Neural cell (in vitro differentiated cells): ENCODE results near the gene ANKRD39. TPM values are rescaled to one million over a fixed set of nuclear protein-coding genes. Genes with fewer than 3 reads are reported as not detected.

Source experiments
- H2AFZ ChIP-seq: fragments of 200-600, 300-800 bp; sonication (generic), shearing (Covaris generic); 2 replicates; pipeline ENCODE4 v1.6.0; 2014; ENCODE audit warnings: low read depth, mild to moderate bottlenecking, antibody characterized with exemption, low read length, moderate library complexity
- H3F3A ChIP-seq: fragments of 200-600 bp; shearing (Covaris generic); 2 replicates; pipeline ENCODE4 v1.6.1; 2016; ENCODE audit warnings: mild to moderate bottlenecking, moderate library complexity, mixed read lengths, antibody characterized with exemption, low read length; ENCODE audit not compliant: insufficient read depth, poor library complexity, severe bottlenecking
- H3K27ac ChIP-seq: fragments of 200-600, 300-800 bp; sonication (generic), shearing (Covaris generic); 2 replicates; pipeline ENCODE4 v1.5.1; 2014; ENCODE audit warnings: mild to moderate bottlenecking, low read length, moderate library complexity
- H3K27me3 ChIP-seq: fragments of 300-800, 200-600 bp; sonication (generic), shearing (Covaris generic); 2 replicates; pipeline ENCODE4 v1.6.0; 2014; ENCODE audit warnings: mild to moderate bottlenecking, low read depth, low read length, moderate library complexity; ENCODE audit not compliant: insufficient read depth
- H3K36me3 ChIP-seq: fragments of 300-800, 200-600 bp; sonication (generic), shearing (Covaris generic); 2 replicates; pipeline ENCODE4 v1.5.1; 2014; ENCODE audit warnings: mild to moderate bottlenecking, antibody characterized with exemption, low read length, moderate library complexity; ENCODE audit not compliant: insufficient read depth
- H3K4me2 ChIP-seq: fragments of 300-800, 200-600 bp; sonication (generic), shearing (Covaris generic); 2 replicates; pipeline ENCODE4 v1.6.0; 2014; ENCODE audit warnings: mild to moderate bottlenecking, low read length
- H3K4me3 ChIP-seq: fragments of 300-800, 200-600 bp; sonication (generic), shearing (Covaris generic); 2 replicates; pipeline ENCODE4 v1.5.1; 2014; ENCODE audit warnings: mild to moderate bottlenecking, low read length, moderate library complexity
- H3K79me2 ChIP-seq: fragments of 200-600 bp; shearing (Covaris generic); replicated peaks from 2 replicates; pipeline ENCODE4 v1.6.0; 2014; ENCODE audit warnings: mild to moderate bottlenecking, low read length, moderate library complexity; ENCODE audit not compliant: insufficient read depth
- H3K9ac ChIP-seq: fragments of 300-800, 200-600 bp; sonication (generic), shearing (Covaris generic); 2 replicates; pipeline ENCODE4 v1.6.1; 2016; ENCODE audit warnings: mild to moderate bottlenecking, low read length, mixed read lengths
- H3K9me2 ChIP-seq: fragments of 200-600 bp; shearing (Covaris generic); 2 replicates; pipeline ENCODE4 v1.6.1; 2016; ENCODE audit warnings: mild to moderate bottlenecking, low read length, mixed read lengths; ENCODE audit not compliant: insufficient read depth
- H3K9me3 ChIP-seq: fragments of 200-600, 300-800 bp; sonication (generic), shearing (Covaris generic); 2 replicates; pipeline ENCODE4 v1.6.1; 2016; ENCODE audit warnings: mild to moderate bottlenecking, mixed run types, low read length, moderate library complexity, mixed read lengths
- H4K20me1 ChIP-seq: fragments of 200-600 bp; shearing (Covaris generic); 2 replicates; pipeline ENCODE4 v1.6.1; 2016; ENCODE audit warnings: mild to moderate bottlenecking, mixed run types; ENCODE audit not compliant: insufficient read depth
- EP300 ChIP-seq: fragments of 450-650 bp; conservative IDR thresholded peaks from 2 replicates; pipeline ENCODE4 v1.6.1; 2014; ENCODE audit warnings: antibody characterized with exemption, mild to moderate bottlenecking, moderate library complexity; ENCODE audit not compliant: poor library complexity, severe bottlenecking
- EZH2 ChIP-seq: fragments of 200-600, 300-800 bp; shearing (Covaris generic), sonication (generic); IDR thresholded peaks from 2 replicates; pipeline ENCODE4 v1.6.1; 2014; ENCODE audit warnings: antibody characterized with exemption, low read length, borderline replicate concordance, mild to moderate bottlenecking; ENCODE audit not compliant: insufficient read depth, poor library complexity, severe bottlenecking
- MXI1 ChIP-seq: fragments of 450-650 bp; conservative IDR thresholded peaks from 2 replicates; pipeline ENCODE4 v1.6.1; 2014; ENCODE audit warnings: antibody characterized with exemption, mild to moderate bottlenecking; ENCODE audit not compliant: poor library complexity, severe bottlenecking
- POLR2AphosphoS5 ChIP-seq: IDR thresholded peaks from 2 replicates; pipeline ENCODE4 v1.6.1; 2012
- RAD21 ChIP-seq: fragments of 450-650 bp; conservative IDR thresholded peaks from 2 replicates; pipeline ENCODE4 v1.6.1; 2014; ENCODE audit warnings: antibody characterized with exemption, mild to moderate bottlenecking, moderate library complexity
- SMC3 ChIP-seq: fragments of 450-650 bp; conservative IDR thresholded peaks from 2 replicates; pipeline ENCODE4 v1.6.1; 2014; ENCODE audit warnings: antibody characterized with exemption, mild to moderate bottlenecking, moderate library complexity; ENCODE audit not compliant: poor library complexity
- TAF1 ChIP-seq: IDR thresholded peaks from 2 replicates; pipeline ENCODE4 v1.6.1; 2012; ENCODE audit warnings: low read depth
- polyA plus RNA-seq: library from polyadenylated mRNA; depleted of rRNA; stranded (reverse); fragments of >200 nt; gene quantifications from 2 replicates; pipeline ENCODE4 v1.2.3, GENCODE V29; 2014
- TF ChIP-seq, protein P1 (sequence below): fragments of 450-650 bp; IDR thresholded peaks from 2 replicates; pipeline ENCODE4 v1.5.1; 2014; ENCODE audit warnings: antibody characterized with exemption, mild to moderate bottlenecking, moderate library complexity; ENCODE audit not compliant: poor library complexity, severe bottlenecking
- TF ChIP-seq, protein P2 (sequence below): IDR thresholded peaks from 2 replicates; pipeline ENCODE4 v1.6.1; 2012; ENCODE audit warnings: borderline replicate concordance

Gene ANKRD39
- polyA plus RNA-seq, 1 donor from 2014 or later, result 30.7 TPM

DNA sequence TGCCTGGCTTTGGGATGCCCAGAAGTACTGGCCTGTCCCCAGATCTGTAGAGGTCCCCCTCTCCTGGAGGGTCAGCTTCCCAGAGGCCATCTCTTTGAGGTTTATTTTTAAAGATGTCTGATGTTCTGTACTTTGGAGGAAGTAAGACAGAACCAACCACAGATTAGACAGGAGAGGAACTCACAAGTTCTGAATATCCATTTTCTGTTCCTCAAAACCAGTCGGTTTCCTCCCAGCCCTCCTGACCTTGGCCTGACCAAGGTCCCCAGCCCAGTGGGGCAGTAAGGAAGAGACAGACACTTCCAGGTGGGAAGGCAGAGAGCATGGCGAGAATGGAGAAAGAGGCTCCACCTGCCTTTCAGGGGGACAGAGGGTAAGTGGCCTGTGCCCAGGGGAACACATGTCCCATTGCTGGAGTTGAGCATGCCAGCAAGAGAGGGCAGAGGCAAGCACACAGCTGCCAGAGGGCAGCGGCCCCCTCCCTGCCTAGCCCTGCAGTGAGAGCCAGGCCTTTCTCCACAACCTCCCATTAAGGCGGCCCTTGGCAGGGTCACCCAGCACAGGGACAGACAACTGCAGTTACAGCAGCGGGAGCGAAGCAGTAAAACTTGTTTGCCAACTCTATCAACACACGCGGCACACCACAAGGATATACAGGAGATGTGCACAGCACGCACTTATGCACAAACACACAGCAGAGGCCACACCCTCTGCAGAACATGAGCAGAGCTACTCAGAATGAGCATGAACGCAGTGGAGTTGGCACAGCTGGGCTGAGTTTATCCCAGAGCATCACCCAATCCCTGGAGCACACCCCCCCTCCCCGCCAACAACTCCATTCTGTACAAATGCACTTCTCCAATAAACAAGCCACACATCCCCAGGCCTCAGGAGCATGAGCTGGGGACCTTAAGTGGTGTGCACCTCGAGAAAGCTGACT is 30.5 kb upstream of the ANKRD39 start:
- H3K9ac ChIP-seq, result no peak overlapping the region
- no peaks in the 10 kb centered on the region for H3K9me3 ChIP-seq
- H3K9me2 ChIP-seq, result no peaks in the 10 kb centered on the region
- no peaks in the 10 kb centered on the region for H3K27me3 ChIP-seq
- H4K20me1 ChIP-seq, result no peaks in the 10 kb centered on the region
- H3K79me2 ChIP-seq, result no peaks in the 10 kb centered on the region
- no peaks in the 10 kb centered on the region for H3F3A ChIP-seq
- H3K36me3 ChIP-seq, result no peaks in the 10 kb centered on the region
- H2AFZ ChIP-seq, result no peak overlapping the region
- H3K27ac ChIP-seq, result no peak overlapping the region
- TF ChIP-seq, protein P1, sequence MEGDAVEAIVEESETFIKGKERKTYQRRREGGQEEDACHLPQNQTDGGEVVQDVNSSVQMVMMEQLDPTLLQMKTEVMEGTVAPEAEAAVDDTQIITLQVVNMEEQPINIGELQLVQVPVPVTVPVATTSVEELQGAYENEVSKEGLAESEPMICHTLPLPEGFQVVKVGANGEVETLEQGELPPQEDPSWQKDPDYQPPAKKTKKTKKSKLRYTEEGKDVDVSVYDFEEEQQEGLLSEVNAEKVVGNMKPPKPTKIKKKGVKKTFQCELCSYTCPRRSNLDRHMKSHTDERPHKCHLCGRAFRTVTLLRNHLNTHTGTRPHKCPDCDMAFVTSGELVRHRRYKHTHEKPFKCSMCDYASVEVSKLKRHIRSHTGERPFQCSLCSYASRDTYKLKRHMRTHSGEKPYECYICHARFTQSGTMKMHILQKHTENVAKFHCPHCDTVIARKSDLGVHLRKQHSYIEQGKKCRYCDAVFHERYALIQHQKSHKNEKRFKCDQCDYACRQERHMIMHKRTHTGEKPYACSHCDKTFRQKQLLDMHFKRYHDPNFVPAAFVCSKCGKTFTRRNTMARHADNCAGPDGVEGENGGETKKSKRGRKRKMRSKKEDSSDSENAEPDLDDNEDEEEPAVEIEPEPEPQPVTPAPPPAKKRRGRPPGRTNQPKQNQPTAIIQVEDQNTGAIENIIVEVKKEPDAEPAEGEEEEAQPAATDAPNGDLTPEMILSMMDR, result no peak
- TF ChIP-seq EZH2 (no peak), RAD21 (no peak), EP300 (no peak), MXI1 (no peak), POLR2AphosphoS5 (no peak), TAF1 (no peak), SMC3 (no peak)
- TF ChIP-seq, protein P2, sequence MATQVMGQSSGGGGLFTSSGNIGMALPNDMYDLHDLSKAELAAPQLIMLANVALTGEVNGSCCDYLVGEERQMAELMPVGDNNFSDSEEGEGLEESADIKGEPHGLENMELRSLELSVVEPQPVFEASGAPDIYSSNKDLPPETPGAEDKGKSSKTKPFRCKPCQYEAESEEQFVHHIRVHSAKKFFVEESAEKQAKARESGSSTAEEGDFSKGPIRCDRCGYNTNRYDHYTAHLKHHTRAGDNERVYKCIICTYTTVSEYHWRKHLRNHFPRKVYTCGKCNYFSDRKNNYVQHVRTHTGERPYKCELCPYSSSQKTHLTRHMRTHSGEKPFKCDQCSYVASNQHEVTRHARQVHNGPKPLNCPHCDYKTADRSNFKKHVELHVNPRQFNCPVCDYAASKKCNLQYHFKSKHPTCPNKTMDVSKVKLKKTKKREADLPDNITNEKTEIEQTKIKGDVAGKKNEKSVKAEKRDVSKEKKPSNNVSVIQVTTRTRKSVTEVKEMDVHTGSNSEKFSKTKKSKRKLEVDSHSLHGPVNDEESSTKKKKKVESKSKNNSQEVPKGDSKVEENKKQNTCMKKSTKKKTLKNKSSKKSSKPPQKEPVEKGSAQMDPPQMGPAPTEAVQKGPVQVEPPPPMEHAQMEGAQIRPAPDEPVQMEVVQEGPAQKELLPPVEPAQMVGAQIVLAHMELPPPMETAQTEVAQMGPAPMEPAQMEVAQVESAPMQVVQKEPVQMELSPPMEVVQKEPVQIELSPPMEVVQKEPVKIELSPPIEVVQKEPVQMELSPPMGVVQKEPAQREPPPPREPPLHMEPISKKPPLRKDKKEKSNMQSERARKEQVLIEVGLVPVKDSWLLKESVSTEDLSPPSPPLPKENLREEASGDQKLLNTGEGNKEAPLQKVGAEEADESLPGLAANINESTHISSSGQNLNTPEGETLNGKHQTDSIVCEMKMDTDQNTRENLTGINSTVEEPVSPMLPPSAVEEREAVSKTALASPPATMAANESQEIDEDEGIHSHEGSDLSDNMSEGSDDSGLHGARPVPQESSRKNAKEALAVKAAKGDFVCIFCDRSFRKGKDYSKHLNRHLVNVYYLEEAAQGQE, result no peak
- H3K4me2 ChIP-seq, result no peak overlapping the region
- H3K4me3 ChIP-seq, result no peak overlapping the region

DNA sequence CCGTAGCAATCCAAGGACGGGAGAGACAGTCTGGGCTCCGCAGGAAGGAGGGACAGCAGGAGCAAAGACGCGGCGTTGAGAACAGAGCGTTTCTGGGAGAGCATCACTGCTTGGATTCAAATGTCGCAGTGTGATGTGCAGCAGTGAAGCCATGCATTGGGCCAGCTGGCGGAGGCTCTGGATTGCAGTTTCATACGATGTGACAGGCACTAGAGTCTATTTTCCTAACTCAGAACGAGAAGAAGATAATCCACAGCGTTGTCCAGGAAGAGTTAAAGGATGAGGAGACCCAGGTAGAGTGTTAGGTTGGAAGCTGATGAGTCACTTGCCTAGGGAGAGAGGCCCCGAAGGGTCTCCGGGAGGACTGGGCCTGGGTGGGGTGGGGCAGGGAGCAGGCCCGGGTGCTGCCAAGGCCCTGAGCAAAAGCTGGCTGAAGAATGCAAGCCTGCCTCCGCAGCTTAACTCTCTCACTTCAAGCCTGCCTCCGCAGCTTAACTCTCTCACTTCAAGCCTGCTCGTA is 29.7 kb upstream of the ANKRD39 start:
- no peaks in the 10 kb centered on the region for H3K27me3 ChIP-seq
- H3K9ac ChIP-seq, result no peak overlapping the region
- no peaks in the 10 kb centered on the region for H3K36me3 ChIP-seq
- no peaks in the 10 kb centered on the region for H3K9me2 ChIP-seq
- TF ChIP-seq EZH2 (no peak), TAF1 (no peak), EP300 (no peak), RAD21 (no peak), SMC3 (no peak)
- TF ChIP-seq, protein P1, result no peak
- no peak overlapping the region for H3K4me2 ChIP-seq
- H3K79me2 ChIP-seq, result no peaks in the 10 kb centered on the region
- H2AFZ ChIP-seq, result no peak overlapping the region
- H3K9me3 ChIP-seq, result no peaks in the 10 kb centered on the region
- no peak overlapping the region for H3K4me3 ChIP-seq
- H3F3A ChIP-seq, result no peaks in the 10 kb centered on the region
- H4K20me1 ChIP-seq, result no peaks in the 10 kb centered on the region
- H3K27ac ChIP-seq, result no peak overlapping the region
